HG02678 (cell line): Measurements from ENCODE around the gene MRNIP.
"Not testable (repeated sequence)": the region's sequence is repeated elsewhere in the genome, so short reads cannot be mapped to it uniquely, and the experiment has no call there.

Experiments
- ATAC-seq: cut with Tn5 transposase; IDR thresholded peaks from one replicate; pipeline ENCODE4 v1.9.1; 2021; ENCODE audit warnings: mild to moderate bottlenecking, moderate library complexity; ENCODE audit not compliant: unreplicated experiment

MRNIP gene

DNA sequence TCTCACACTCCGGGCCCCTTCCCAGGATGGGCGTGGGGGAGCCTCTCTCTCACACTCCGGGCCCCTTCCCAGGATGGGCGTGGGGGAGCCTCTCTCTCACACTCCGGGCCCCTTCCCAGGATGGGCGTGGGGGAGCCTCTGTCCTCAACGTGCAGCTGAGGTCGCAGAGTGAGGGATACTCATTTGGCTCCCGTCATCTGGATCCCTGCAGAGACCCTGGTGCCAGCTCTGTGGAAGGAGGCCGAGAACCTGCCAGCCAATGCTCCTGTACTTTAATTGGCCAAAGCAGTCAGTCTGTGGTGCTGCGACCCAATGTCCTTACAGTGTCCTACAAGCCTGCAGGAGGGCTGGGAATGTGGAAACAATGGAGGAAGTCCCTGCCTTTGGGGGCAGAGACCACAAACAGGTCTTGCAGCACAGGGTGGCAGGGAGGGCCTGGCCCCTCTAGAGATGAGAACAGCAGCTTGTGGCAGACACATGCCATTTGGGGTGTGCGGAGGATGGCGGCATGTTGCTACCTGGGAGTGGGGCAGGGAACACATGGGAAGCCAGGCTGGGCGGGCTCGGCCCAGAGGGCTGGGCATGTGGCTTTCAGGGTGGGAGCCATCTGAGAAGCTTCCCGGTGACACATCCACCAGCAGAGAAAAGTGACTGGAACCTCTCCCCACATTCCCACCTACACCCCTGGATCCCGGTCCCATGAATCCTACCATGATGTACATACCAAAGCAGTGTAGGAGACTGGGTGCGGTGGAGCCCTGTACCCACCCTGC is 13.6 kb upstream of the MRNIP start:
- no peak for ATAC-seq

DNA sequence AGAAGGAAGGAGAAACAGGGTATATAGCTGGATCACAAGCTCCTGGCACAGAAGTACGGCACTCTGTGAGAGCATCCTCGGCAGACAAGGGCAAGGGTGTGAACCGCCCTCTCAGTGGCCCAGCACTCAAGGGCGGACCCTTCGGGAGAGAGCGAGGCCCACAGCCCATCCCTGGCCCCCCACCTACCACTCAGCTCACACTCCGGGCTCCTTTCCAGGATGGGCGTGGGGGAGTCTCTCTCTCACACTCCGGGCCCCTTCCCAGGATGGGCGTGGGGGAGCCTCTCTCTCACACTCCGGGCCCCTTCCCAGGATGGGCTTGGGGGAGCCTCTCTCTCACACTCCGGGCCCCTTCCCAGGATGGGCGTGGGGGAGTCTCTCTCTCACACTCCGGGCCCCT is 12.9 kb upstream of the MRNIP start:
- not testable (repeated sequence) for ATAC-seq

DNA sequence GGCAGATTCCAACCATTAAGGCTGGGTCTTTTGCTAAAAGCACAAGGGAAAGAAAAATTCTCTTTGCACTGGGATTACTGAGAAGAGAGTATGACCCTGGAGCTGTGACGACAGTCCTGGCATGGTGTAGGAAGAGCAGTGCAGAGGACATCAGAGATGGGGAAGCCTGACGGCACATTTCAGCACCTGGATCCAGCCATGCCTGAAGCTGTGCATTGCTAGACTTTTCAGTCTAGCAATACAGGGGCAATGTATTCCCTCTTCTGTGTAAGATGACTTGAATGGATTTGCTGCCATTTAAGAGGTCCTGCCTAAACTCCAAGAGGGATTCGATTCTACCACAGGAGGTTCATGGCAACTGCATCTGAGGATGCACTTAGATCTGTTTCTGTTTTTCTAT is 12.3 kb upstream of the MRNIP start:
- ATAC-seq, result no peak

DNA sequence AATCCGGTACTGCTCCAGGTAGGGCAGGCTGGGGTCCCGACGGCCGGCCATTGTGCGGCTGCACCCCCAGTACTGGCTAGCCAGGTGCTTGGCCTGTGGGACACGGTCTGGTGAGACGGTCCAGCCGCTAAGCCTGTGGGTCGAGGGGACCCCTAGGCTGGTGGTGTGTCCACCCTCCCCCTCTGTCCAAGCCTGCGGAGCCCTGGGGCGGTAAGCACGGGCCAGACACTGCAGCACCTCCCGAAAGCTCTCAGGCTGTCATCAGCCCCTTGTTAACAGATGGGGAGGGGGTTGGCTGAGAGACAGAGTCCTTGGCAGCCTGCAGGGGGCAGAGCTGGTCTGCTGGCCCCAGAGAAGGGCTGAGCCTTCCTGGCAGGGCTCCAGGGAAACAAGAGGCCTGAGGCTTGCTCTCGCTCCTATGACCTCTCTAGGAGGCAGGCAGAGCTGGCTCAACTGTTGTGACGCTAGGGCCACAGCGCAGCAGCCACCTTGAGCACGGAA is 11.8 kb upstream of the MRNIP start:
- ATAC-seq, result no peak

DNA sequence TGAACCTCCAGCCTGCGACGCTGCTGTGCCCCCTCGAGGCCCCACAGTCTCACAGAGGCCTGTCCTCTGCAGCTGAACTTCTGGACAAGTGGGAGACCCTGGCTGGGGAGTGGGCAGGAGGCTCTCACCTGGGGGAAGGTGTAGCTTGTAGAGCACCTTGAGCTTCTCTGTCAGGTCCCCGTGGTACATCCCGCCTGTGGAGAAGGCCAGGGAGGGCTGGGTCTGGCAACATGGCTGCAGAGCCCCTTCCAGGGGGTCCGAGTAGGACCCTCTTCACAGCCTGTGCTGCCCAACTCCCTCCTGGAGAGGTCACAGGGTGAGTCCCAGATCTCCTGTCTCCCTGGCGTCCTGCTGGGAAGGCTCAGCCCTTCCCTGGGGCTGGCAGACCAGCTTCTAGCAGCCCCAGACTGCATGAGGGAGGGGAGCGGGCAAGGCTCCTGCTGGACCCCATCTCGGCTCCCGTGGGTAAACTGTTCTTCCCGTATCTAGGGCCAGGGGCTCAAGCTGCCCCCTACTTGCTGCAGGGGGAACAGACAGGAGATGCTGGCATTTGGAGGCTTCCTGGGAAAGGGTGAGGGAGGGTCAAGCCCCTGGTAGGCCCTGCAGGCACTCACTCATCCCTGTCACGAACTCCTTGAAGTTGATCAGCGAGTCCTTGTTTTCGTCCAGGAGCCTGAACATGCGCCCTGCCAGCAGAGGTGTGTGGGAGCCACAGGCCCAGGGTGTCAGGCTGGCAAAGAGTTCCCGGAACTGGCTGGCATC is 11.2 kb upstream of the MRNIP start:
- no peak for ATAC-seq

DNA sequence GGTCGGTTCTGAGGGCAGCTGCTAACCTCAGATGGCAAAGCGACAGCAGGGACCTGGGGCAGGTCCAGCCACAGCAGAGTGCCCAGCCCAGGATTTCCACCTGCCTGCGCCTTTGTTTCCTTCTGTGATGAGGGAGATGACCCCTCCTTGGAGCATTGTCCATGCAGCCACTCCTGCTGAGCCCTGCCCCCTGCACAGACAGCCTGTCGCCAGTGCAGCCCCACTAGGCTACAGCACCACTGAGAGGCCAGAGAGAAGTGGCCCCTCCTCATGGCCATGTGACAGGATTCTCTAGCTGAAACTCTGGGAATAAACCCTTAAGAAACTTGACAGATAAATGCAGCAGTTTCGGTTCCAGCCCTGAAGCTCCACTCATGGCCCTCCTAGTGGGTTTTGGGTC is 10.5 kb upstream of the MRNIP start:
- ATAC-seq, result no peak

DNA sequence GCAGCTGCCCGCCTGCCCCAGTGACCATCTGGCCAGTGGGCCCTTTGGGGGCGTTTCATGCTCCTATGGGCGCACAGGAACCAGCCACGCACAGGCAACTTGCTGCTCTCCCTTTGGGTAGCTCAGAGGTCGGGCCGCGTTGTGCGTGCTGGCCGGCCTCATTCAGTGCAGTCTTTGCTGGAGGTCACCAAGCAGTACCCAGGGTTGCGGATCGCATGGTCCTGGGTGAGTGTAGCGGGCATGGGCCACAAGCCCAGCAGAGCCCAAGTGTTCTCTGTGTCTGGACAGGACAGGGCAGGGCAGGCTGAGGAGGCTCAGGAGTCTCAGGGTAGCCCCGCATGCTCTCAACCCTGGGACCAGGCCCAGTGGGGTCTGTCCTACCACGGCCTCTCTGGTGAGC is 9.9 kb upstream of the MRNIP start:
- ATAC-seq, result no peak

DNA sequence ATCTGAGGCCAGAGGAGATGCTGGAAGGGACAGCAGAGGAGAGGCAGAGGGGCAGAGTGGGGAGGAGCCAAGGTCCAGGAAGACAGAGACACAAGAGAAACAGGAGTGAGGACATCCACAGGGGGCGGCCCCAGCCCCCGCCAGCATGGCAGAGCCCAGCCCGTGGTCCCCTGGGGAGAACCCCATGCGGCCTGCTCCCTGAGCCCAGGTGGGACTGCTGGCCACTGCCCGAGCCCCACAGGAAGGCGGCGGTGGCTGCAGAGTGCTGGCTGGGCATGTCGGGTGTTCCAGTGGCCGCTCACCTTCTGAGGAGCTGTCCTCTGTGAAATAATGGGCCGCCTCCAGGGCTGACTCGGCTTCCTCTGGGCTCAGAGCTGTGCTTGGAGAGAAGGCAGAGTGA is 8.9 kb upstream of the MRNIP start:
- ATAC-seq, result no peak

DNA sequence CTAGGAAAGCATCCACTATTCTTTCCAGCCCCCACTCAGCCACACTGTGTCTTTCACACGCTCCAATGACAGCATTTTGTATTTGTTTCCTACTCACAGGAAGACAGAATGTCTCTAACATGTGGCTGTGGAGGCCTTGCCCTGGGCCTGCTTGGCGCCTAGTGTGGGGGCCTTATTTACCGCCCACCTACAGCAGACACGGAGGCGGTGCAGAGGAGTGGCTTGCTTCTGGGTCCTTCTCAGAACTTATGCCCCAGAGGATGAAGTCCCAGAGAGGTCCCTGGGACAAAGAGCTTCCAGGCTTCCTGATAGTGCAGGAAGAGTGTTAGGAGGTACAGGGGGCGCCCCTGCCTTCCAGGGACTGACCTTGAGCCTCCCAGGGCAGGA is 8.5 kb upstream of the MRNIP start:
- no peak for ATAC-seq

DNA sequence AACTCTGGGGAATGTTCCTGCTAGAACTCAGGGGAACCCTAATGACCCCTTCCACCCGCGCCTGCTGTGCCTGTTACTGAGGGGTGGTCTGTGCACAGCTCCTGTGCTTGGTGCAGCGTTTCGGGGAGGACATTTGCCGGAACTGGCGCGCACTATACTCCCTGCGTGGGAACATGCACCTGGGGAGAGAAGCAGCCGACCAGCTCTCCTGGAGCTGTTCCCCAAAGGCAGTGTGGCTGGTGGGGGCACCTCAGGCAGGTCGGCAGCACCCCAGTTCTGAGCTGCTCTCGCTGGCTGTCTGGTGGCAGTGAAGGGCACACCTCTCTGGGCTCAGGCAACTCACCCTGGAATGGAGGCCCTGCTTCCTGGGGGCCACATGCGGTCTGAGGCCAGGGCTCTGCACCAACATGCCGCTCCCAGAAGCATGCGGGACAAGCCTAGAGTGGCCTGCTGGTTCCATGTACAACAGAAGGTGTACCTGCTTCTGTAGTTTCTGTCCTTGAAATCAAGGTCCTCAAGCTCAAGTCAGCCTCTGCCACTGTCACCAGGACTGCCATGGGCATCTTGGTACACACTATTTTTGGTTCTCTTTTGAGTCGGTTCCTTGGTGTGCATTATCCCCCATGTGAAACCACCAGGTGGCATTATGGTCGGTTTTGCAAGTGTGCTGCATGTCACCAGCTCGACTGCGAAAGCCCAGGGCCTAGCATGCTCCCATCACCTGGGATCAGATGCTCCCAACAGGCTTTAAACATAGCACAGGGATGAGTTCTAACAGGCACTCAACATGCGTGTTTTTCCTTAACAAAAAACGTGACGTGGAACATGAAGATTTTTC is 7.8 kb upstream of the MRNIP start:
- ATAC-seq, result no peak

DNA sequence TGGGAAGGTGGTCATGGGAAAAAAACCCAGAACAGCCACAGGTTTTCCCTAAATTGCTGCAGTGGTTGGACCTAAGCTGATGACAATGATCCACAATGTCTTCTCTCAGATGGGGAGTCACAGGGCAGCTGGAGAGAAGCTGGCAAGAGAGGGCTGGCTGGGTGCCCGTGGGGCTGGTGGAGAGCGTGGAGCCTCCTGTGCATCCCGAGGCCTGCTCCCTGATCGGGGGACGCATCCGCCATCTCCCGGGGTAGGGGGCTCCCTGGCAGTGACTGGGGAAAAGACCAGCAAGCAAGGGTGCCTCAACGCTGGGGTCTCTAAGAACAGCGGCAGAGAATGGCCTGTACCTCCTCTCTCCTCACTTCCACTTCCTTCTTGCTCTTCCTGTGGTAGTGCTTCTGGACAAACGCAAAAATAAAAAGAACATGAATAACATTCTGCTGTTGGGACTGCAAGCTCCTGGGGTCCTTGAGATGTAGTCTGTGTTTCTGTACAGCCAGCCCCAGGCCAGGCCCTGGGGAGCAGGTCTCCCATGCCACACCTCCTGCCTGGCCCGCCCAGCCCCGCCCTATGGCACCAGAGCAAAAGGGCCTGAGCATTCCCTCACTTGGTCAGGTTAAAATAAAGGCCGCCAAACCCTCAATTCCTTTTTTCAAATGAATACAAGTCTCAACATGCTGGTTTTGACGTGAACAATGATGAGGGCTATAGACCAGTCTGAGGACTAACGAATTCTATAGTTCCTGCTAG is 7.0 kb upstream of the MRNIP start:
- ATAC-seq, result no peak

DNA sequence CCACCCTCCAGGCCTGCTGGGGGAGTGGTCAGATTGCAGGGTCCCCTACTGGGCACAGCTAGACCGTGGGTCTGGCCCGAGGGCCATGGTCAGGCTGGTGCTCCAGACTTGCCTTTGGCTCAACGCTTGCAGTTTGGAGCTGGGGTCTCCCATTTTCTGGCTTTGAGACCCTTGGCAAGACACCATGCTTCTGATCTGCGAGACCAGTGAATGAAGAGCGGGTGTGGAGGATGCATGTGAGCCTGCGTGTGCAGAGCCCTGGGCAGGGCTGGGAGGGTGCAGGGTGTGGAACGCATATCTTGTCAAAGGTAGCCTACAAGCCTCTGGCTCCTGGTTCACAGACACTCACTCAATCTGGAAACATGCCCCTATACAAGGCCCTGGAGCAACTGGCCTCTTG is 6.1 kb upstream of the MRNIP start:
- no peak for ATAC-seq

DNA sequence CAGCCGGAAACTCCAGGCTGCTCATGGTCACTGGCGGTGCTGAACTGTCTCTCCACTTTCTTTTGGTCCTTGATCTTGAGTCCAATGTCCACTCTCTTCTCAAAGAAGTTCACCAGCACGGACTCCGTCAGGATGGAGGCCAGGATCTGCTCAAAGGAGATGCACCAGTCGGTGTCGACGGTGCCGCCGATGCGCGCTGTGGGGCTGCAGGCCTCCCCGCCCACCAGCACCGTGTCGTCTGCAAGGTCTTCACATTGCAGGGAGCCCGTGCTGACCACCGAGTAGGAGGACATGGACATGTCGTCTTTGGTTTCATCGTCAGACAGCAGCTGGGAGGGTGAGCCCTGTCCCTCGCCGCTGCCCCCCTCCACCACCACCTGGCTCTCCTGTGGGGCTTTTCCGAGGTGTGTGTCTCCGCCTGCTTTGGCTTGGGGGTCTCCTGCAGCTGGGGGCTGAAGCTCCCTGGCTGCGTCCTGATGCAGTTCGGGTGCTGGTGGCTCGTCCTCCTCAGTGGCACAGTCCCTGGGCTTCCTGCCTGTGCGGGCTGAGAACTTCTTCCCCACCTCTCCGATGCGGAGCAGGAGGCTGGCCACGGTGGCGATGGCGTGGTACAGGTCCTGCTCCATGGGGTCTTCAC is 5.0 kb upstream of the MRNIP start:
- no peak for ATAC-seq

DNA sequence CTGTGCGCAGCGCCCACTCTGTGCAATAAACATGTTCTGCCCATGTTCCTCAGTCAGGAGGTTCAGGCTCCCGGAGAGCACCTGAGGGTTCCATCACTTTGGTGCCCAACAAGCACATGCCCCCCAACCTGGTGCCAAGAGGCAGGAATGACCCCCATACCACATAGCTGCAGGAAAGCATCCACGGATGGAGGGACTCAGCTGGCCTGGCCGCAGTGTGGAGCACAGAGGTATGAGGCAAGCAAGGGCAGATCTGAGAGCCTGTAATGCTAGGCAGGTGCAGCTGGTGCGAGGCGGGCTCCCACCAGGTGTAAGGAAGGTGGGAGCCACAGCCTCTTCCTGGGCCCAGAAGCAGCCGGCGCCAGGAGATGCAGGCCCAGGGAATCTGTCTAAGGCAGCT is 4.3 kb upstream of the MRNIP start:
- no peak for ATAC-seq

DNA sequence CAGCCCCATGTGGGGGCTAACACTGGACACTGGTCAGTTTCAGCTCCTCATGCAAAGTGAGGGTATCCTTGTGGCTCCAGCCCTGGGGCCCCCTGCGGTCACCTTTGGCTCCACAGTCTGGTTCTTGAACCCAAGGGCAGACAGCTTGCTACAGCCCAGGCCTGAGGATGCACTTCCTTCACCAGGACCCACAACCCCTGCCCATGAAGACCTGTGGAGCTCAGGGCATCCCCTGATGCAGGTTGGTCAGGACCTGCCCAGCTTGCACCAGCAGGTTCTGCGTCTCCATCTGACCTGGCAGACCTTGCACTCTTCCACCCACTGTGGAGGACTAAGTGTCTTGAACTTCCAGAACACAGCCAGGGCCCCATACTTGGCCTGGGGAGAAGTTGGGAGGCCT is 3.7 kb upstream of the MRNIP start:
- ATAC-seq, result no peak

DNA sequence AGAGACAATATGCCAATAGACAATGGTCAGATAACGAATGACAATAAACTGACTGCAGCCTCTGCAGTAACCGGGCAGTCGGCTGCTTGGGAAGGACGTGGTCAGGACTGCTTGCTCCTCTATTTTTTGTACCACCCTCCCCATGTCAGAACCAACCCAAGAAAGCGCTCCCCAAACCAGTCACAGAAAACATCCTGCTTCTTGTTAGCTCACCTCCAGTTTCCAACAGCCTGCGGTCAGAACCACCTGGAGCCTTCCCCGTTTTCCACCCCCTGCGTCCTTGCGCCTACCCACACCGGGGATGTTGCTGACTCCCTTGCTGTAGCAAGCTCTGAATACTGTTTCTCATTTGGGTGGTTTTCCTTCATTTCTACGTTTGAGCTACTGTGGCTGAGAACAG is 1.7 kb upstream of the MRNIP start:
- ATAC-seq, result no peak

DNA sequence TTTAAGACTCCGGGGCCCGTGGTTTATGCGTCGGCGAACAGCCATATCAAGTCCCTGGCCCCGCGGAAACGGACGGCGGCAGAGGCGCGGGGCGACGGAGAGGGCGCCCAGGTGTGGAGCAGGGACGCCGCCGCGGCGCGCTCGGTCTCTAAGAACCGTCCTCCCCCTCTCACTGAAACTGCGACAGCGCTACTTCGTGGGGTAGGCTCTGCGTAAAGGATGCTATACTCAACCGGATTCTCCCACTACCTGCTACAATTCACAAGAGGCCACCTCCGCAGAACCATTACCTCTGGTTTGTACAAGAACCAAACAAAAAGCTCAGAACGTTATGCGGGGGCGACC is 404 bp downstream of the MRNIP start:
- peak; percentile 38 for ATAC-seq

DNA sequence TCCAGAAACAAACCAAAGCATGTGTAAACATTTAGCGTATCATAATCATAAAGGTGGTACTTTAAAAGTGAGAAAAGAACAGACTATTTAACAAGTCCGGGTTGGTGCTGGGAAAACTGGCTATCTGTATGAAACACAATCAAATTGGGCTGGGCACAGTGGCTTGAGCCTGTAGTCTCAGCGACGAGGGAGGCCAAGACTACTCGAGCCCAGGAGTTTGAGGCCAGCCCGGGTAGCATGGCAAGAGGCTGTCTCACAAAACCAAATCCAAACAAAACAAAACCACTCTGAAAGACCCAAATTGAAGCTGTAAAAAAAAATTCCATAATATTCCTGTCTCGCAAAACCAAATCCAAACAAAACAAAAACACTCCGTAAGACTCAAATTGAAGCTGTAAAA is 4.3 kb downstream of the MRNIP start:
- ATAC-seq, result no peak

DNA sequence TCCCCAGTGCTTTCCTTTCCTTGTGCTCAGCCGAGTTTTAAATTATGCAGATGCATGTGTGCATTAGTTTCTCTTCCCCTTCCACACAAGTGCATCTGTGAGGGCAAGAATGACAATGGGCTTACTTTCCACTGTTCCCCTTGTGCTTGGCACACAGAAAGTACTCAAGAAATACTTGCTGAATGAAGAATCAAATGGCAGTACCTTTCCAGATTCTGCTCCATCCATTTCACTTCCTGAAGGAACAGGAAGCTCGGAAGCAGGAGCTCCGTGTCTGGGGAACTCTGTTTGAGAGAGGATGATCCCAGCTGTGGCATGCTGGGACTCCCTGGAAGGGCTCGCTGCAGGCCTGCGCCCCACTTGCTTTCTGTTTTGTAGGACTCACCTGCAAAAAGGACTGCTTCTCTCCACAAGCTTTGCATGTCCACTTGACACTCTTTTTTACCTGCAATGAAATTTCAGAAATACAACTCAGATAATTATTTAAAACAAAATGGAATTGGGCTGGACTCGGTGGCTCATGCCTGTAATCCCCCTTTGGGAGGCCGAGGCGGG is 5.5 kb downstream of the MRNIP start:
- ATAC-seq, result peak; percentile 91

DNA sequence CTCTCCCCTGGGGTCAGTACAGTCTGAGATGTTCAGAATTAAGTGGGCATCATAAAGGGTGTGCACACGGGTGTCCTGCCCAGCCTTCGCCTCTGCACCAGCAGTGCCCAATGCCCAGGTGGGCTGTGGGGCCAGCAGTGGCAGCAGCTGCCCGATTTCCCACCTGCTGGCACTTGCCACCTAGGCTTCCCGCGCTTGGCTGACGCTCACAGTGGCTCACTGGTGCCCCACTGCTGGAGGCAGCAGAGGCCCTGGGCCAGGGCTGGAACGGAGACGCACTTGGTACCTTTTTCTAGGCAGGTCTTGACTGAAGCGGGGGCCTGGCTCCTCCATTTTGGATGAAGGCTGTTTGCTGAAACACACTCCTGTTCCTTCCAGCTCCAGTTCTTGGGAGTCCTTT is 17.0 kb downstream of the MRNIP start:
- ATAC-seq, result no peak
